A549 treated with AZD9567 at 1 μM for 4 hours (cell line): Measurements from ENCODE around the gene TFAP2D. TPM values are rescaled to one million over a fixed set of nuclear protein-coding genes. Genes with fewer than 3 reads are reported as not detected.

Experiments used
- total RNA-seq: library from RNA; stranded (reverse); fragments of 200-300 nt; extraction: Qiagen RNA extraction; gene quantifications from 5 replicates; pipeline ENCODE4 v1.2.3, GENCODE V29; 2022; ENCODE audit not compliant: insufficient read depth

Gene TFAP2D
- total RNA-seq, result not detected in 5 replicates

GRCh38 chr6:50713226-50713625 lies at the start of gene TFAP2D:
Gene TFAP2D, plus strand, starts transcription at chr6:50713526. Its CDS starts 530 bp downstream, at chr6:50714056.

GRCh38 chr6:50818673-50819072 lies 105.3 kb downstream of the TFAP2D start, which contains the start of gene TFAP2B:
Gene TFAP2B, plus strand, starts transcription at chr6:50818871. Its CDS starts 21 bp downstream, at chr6:50818892.

Other genes with a start within 250 kb of the TFAP2D start
- not detected in 5 replicates for gene TFAP2B, start 105.3 kb downstream of the TFAP2D start, total RNA-seq